Right lobe of liver (tissue), 4 donors: ENCODE results near the gene MSX2.

Experiments used
- CTCF ChIP-seq, 4 donors: fragments of 200-600 bp in 3 of 4; fragments of 450-650 bp in 1 of 4; IDR thresholded peaks; one replicate each; pipeline versions ENCODE4 v1.5.1 to v1.8.0; 2016 to 2022; ENCODE audit warnings: antibody characterized with exemption in 4 of 4, mild to moderate bottlenecking in 2 of 4
- POLR2A ChIP-seq: fragments of 450-650 bp; IDR thresholded peaks from one replicate; pipeline ENCODE4 v1.6.1; 2017; ENCODE audit warnings: antibody characterized with exemption, mild to moderate bottlenecking
- donor health status: DM: no; HTN: no; CAD: no.
- donor health status: DM: no; HTN: no; CAD: no.
- donor health status: DM: no; HTN: yes; CAD: no.

DNA sequence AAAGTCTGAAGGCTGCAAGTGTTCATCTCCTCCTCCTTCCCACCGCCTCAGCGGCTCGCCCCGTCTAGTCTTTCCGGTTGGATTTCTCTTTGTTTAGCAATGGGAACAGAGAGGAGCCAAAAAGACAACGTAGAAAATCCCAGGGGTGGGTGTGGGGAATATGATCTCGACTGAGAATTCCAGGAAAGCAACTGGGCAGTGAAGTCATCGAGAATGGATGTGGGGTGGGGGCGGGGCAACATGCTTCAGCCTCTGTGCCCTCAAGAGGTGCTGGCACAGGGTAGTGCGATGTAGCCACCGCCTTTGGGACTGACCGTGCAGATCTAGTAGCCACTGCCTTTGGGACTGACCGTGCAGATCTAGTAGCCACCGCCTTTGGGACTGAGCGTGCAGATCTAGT is 12.9 kb downstream of the MSX2 start:
- TF ChIP-seq POLR2A (no peak), CTCF (IDR thresholded peaks at IDR 0.05) (no peak)
